HCT116 (cell line): ENCODE data around the gene SLC2A9. TPM values are rescaled to one million over a fixed set of nuclear protein-coding genes. Genes with fewer than 3 reads are reported as not detected.

Source experiments
- ATAC-seq: fragments of 200-7000 bp; cut with Tn5 transposase; 2 replicates; pipeline ENCODE4 v1.9.1; 2020; ENCODE audit warnings: mild to moderate bottlenecking, moderate library complexity
- BruUV-seq: library from RNA; stranded (reverse); fragments of 400-500 nt; replicated peaks from 2 replicates; lab custom pipeline; 2021; lab: Mats Ljungman, UMichigan
- CTCF ChIA-PET: fragments of 300-600 bp; sonication (Branson Sonifier 250); formaldehyde crosslinking; loops from one replicate; lab custom pipeline; 2021; ENCODE audit warnings: antibody characterized with exemption; lab: Charles Lee
- POLR2A ChIA-PET: fragments of 300-600, 350-600 bp; sonication (Branson Sonifier 250); formaldehyde crosslinking; loops from one replicate; lab custom pipeline; 2021; ENCODE audit warnings: antibody characterized with exemption; lab: Charles Lee
- RAD21 ChIA-PET, 2 experiments: fragments of 300-600 bp; sonication (Branson Sonifier 250); formaldehyde crosslinking; loops; one replicate each; lab custom pipeline; 2023; ENCODE audit warnings: low total read pairs in 2 of 2; ENCODE audit not compliant: uncharacterized antibody in 2 of 2, unreplicated experiment in 2 of 2, low non-redundant PET in 1 of 2; lab: Charles Lee
- DNase-seq: peaks from one replicate; pipeline ENCODE4 v3.0.0-alpha.2; 2010; ENCODE audit warnings: low read depth, low spot score
- H2AFZ ChIP-seq: fragments of 200-600 bp; shearing (Covaris generic), sonication (generic); 2 replicates; pipeline ENCODE4 v1.6.1; 2017; ENCODE audit warnings: low read depth, mixed run types, mixed read lengths, antibody characterized with exemption, low read length; ENCODE audit not compliant: poor library complexity, severe bottlenecking
- H3K27ac ChIP-seq: 2 replicates; pipeline ENCODE4 v1.5.1; 2012; ENCODE audit warnings: low read depth, low read length
- H3K27me3 ChIP-seq: fragments of 200-600 bp; sonication (generic); 2 replicates; pipeline ENCODE4 v1.6.1; 2016; ENCODE audit warnings: mixed run types, low read length, mixed read lengths; ENCODE audit not compliant: insufficient read depth
- H3K36me3 ChIP-seq, 2 experiments: fragments of 200-500 bp in 1 of 2; fragments of 200-600 bp in 1 of 2; sonication (Bioruptor generic) in 1 of 2; sonication (generic) in 1 of 2; 2 replicates each; pipeline versions ENCODE4 v1.5.1 to v1.6.1; 2014 to 2016; ENCODE audit warnings: low read length in 2 of 2, inconsistent platforms in 1 of 2, mixed read lengths in 1 of 2, mixed run types in 1 of 2; ENCODE audit not compliant: insufficient read depth in 2 of 2, control insufficient read depth in 1 of 2
- H3K4me1 ChIP-seq, 2 experiments: fragments of 200-600 bp in 1 of 2; sonication (generic) in 1 of 2; 2 replicates each; pipeline versions ENCODE4 v1.5.1 to v1.6.1; 2012 to 2017; ENCODE audit warnings: low read length in 2 of 2, inconsistent platforms in 1 of 2, mild to moderate bottlenecking in 1 of 2, mixed read lengths in 1 of 2, mixed run types in 1 of 2, moderate library complexity in 1 of 2; ENCODE audit not compliant: insufficient read depth in 2 of 2, control insufficient read depth in 1 of 2
- H3K4me2 ChIP-seq: fragments of 200-600 bp; sonication (generic); 2 replicates; pipeline ENCODE4 v1.6.1; 2017; ENCODE audit warnings: mixed run types, low read length, mixed read lengths
- H3K4me3 ChIP-seq, 2 experiments: fragments of 200-600 bp in 1 of 2; sonication (generic) in 1 of 2; replicated peaks in 1 of 2; 2 replicates each; pipeline ENCODE4 v1.5.1; 2011 to 2016; ENCODE audit warnings: low read length in 2 of 2, control low read depth in 1 of 2, low read depth in 1 of 2, mild to moderate bottlenecking in 1 of 2, mixed read lengths in 1 of 2, mixed run types in 1 of 2
- H3K79me2 ChIP-seq: fragments of 200-600 bp; sonication (generic); 2 replicates; pipeline ENCODE4 v1.6.1; 2017; ENCODE audit warnings: mild to moderate bottlenecking, mixed run types, low read length, moderate library complexity, mixed read lengths; ENCODE audit not compliant: insufficient read depth
- H3K9ac ChIP-seq: fragments of 200-600 bp; sonication (generic); 2 replicates; pipeline ENCODE4 v1.6.1; 2016; ENCODE audit warnings: low read length, mixed read lengths
- H3K9me2 ChIP-seq: fragments of 200-600 bp; sonication (generic), shearing (Covaris generic); 2 replicates; pipeline ENCODE4 v1.6.1; 2017; ENCODE audit warnings: mixed run types, mild to moderate bottlenecking, moderate library complexity; ENCODE audit not compliant: insufficient read depth
- H3K9me3 ChIP-seq, 2 experiments: fragments of 200-500 bp in 1 of 2; fragments of 200-600 bp in 1 of 2; sonication (Bioruptor generic) in 1 of 2; sonication (generic) in 1 of 2; 2 replicates each; pipeline ENCODE4 v1.6.1; 2014 to 2017; ENCODE audit warnings: low read length in 2 of 2, mixed read lengths in 2 of 2, inconsistent platforms in 1 of 2, low read depth in 1 of 2, mild to moderate bottlenecking in 1 of 2, mixed run types in 1 of 2, moderate library complexity in 1 of 2; ENCODE audit not compliant: control insufficient read depth in 1 of 2, insufficient read depth in 1 of 2
- H4K20me1 ChIP-seq: fragments of 200-600 bp; sonication (generic), shearing (Covaris generic); 2 replicates; pipeline ENCODE4 v1.6.1; 2017; ENCODE audit warnings: mixed run types, mild to moderate bottlenecking, moderate library complexity; ENCODE audit not compliant: insufficient read depth
- CTCF ChIP-seq, 3 experiments: fragments of 200-600 bp in 1 of 3; sonication (generic) in 1 of 3; IDR thresholded peaks in 2 of 3; conservative IDR thresholded peaks in 1 of 3; 2 replicates each; pipeline ENCODE4 v1.5.1; 2012 to 2017; ENCODE audit warnings: low read depth in 2 of 3, low read length in 2 of 3, antibody characterized with exemption in 1 of 3, borderline replicate concordance in 1 of 3, control low read depth in 1 of 3, mild to moderate bottlenecking in 1 of 3, mixed read lengths in 1 of 3, mixed run types in 1 of 3, moderate library complexity in 1 of 3; ENCODE audit not compliant: insufficient read depth in 1 of 3
- MAX ChIP-seq: IDR thresholded peaks from 2 replicates; pipeline ENCODE4 v1.6.1; 2012
- POLR2A ChIP-seq: IDR thresholded peaks from 2 replicates; pipeline ENCODE4 v1.7.0; 2011; ENCODE audit warnings: borderline replicate concordance; ENCODE audit not compliant: insufficient read depth, insufficient read length; ENCODE audit errors: extremely low read depth
- REST ChIP-seq: IDR thresholded peaks from 2 replicates; pipeline ENCODE4 v1.6.1; 2012; ENCODE audit warnings: low read depth
- ZFX ChIP-seq: fragments of 450-650 bp; IDR thresholded peaks from 2 replicates; pipeline ENCODE4 v1.6.1; 2017
- ZNF274 ChIP-seq: fragments of 200-500 bp; sonication (Bioruptor generic); IDR thresholded peaks from 2 replicates; pipeline ENCODE4 v1.6.1; 2014; ENCODE audit warnings: mild to moderate bottlenecking, low read depth, low read length, inconsistent platforms
- intact Hi-C: fragments of 100-400 bp; cut with micrococcal nuclease; formaldehyde crosslinking; loops from 2 replicates; pipeline ENCODE4 v1.10.0; 2022
- total RNA-seq: library from RNA; stranded (reverse); gene quantifications from one replicate; pipeline ENCODE4 v1.2.1, GENCODE V29; 2021; ENCODE audit not compliant: unreplicated experiment

Gene SLC2A9
- total RNA-seq, 1 experiment from 2014 or later, result 2.2 TPM

- TF ChIP-seq MAX (no peak), REST (no peak), ZFX (no peak), ZNF274 (no peak)
Observed at GRCh38 chr4:9920029-9920428, 101.3 kb downstream of the SLC2A9 start (continued).

GRCh38 chr4:9919047-9919446 lies 102.2 kb downstream of the SLC2A9 start:
- Histone ChIP-seq H3K4me3 (no peak overlapping the region), H3K4me2 (no peak overlapping the region), H3K27ac (no peak overlapping the region), H3K27me3 (no peaks in the 10 kb centered on the region), H3K4me1 (no peaks in the 10 kb centered on the region), H3K9me3 (no peaks in the 10 kb centered on the region), H3K79me2 (no peaks in the 10 kb centered on the region), H3K36me3 (no peaks in the 10 kb centered on the region), H3K9me2 (no peaks in the 10 kb centered on the region), H4K20me1 (no peaks in the 10 kb centered on the region), H2AFZ (no peak overlapping the region), H3K9ac (no peak overlapping the region)
- ChIA-PET POLR2A (no interaction called here), CTCF (no interaction called here), RAD21 (no interaction called here)
- no TSS peak for BruUV-seq
- ATAC-seq, result peak; percentile 63
- TF ChIP-seq POLR2A (no peak), CTCF (IDR thresholded peaks at IDR 0.05 in 2 of 3, conservative IDR thresholded peaks at IDR 0.05 in 1 of 3; ENCODE audit: borderline replicate concordance in 1 of 3, insufficient read depth in 1 of 3, low read depth in 2 of 3, low read length in 2 of 3) (peak in 2 of 3 experiments; percentile 24 to 39; a peak in 2 of 6 replicates)
- no peak for DNase-seq
- intact Hi-C loops, result no loop called here
